ENCODE data around the gene GUK1.

GRCh38 chr1:228178737-228179684, 38.9 kb downstream of the GUK1 start:
- TF ChIP-seq EZH2 (IDR thresholded peaks at IDR 0.05) (no peak), POLR2AphosphoS5 (IDR thresholded peaks at IDR 0.05; ENCODE audit: borderline replicate concordance, low read depth, low read length) (no peak), FOXP2 (optimal IDR thresholded peaks at IDR 0.05; ENCODE audit: control extremely low read depth, extremely low read length, insufficient read depth) (no peak)

Data from SK-N-MC (cell line).